Right cardiac atrium (tissue), 5 donors: Measurements from ENCODE around the gene SLC8A2. TPM values are rescaled to one million over a fixed set of nuclear protein-coding genes. Genes with fewer than 3 reads are reported as not detected.
"Not testable (repeated sequence)": the region's sequence is repeated elsewhere in the genome, so short reads cannot be mapped to it uniquely, and the experiment has no call there.

Experiments
- ATAC-seq, 2 donors: fragments of 200-7000 bp; cut with Tn5 transposase; one replicate each; pipeline versions ENCODE4 v1.8.0 to v1.9.1; 2020; ENCODE audit warnings: moderate library complexity in 2 of 2, mild to moderate bottlenecking in 1 of 2
- DNase-seq, 3 donors: peaks; one replicate each; pipeline ENCODE4 v3.0.0-alpha.2; 2020
- H3K27ac ChIP-seq: one replicate; pipeline ENCODE4 v1.5.1; 2013; ENCODE audit warnings: mild to moderate bottlenecking, low read length, control low read depth, moderate library complexity
- H3K27me3 ChIP-seq: one replicate; pipeline ENCODE4 v1.6.1; 2013; ENCODE audit not compliant: control insufficient read depth, insufficient read depth
- H3K4me1 ChIP-seq: one replicate; pipeline ENCODE4 v1.6.1; 2013; ENCODE audit warnings: low read length; ENCODE audit not compliant: control insufficient read depth, insufficient read depth
- H3K4me3 ChIP-seq: one replicate; pipeline ENCODE4 v1.5.1; 2013; ENCODE audit warnings: low read length, control low read depth
- H3K9me3 ChIP-seq: one replicate; pipeline ENCODE4 v1.6.1; 2013; ENCODE audit warnings: low read length; ENCODE audit not compliant: control insufficient read depth
- WGBS: extraction: QIAGEN DNeasy Blood & Tissue Kit; methylation state at CpG from one replicate; pipeline ENCODE4 v1.1.7; 2013; 5-methylcytosine and 5-hydroxymethylcytosine counted together
- intact Hi-C, 4 donors: fragments of 100-400 bp; cut with DNase I; formaldehyde crosslinking; loops; one replicate each; pipeline versions ENCODE4 v1.11.0 to v1.14.0; 2022 to 2023
- polyA plus RNA-seq: library from polyadenylated mRNA; stranded (reverse); fragments of 200-250 nt; gene quantifications from one replicate; pipeline ENCODE4 v1.2.3, GENCODE V29; 2013
- total RNA-seq, 4 donors: library from RNA; stranded (reverse); fragmentation: NEBNext Ultra II Directional; extraction: Animal tissue kit (Norgen Biotek cat#: 25700); gene quantifications; one replicate each; pipeline ENCODE4 v1.2.1, GENCODE V29; 2021
- donor health status: healthy with polysubstance abuse.
- donor health status: DM: no; HTN: yes; CAD: no.
- donor health status: DM: no; HTN: no; CAD: no.
- donor health status: DM: no; HTN: yes; CAD: no; lungs with severe emphysema.
- donor health status: DM: yes; HTN: yes; CAD: no.

SLC8A2 gene
- total and polyA plus RNA-seq, 5 donors: 0.09 to 0.36 (median 0.26) TPM; not detected in 2

DNA sequence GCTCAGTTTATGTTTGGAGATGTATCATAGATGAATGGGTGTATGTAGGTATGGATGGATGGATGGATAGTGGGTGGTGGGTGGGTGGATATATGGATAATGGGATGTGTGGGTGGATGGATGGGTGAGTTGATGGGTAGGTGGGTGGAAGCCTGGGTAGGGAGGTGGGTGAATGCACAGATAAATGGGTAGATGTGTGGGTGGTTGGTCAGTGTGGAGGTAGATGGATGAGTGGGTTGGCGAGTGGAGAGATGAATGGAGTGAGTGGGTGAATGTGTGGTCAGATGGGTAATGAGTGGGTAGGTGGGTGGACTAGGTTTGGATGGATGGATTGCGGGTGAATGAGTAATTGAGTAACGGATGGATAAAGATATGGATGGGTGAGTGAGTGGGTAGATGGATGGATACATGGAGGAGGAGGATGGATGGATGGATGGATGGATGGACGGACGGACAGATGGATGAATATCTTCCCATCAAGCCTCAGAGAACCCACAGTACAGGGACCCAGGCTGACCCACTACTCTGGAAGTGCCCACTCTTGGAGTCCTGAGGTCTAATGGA is 65.8 kb downstream of the SLC8A2 start:
- WGBS: 97% methylated on average over 5 of the region's 5 CpGs
- DNase-seq (no peak), ATAC-seq (no peak)
- H3K27me3 ChIP-seq: no peaks in the 10 kb centered on the region
- H3K4me3 ChIP-seq: no peak overlapping the region
- H3K27ac ChIP-seq: no peak overlapping the region
- H3K4me1 ChIP-seq: no peaks in the 10 kb centered on the region
- intact Hi-C loops: no loop called here
- H3K9me3 ChIP-seq: no peaks in the 10 kb centered on the region

DNA sequence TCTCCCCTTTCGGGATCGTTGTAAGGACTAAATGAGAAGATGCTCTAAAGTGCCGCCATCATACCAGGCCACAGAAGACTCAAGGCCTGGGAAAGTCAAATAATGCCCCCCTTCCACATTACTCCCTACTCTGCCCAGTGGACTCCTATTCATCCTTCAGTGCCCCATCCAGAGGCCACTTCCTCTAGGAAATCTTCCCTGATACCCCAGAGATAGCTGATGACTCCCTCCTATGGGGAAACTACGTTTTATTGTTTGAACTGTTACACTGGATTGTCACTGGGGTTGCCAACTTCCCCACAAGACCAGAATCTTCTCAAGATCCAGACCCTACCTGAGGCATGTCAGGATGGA is 66.5 kb downstream of the SLC8A2 start:
- intact Hi-C loops: no loop called here
- ATAC-seq (no peak), DNase-seq (no peak)
- H3K27ac ChIP-seq: no peak overlapping the region
- WGBS: 91% methylated on average over 4 of the region's 4 CpGs
- no peaks in the 10 kb centered on the region for H3K4me1 ChIP-seq
- no peak overlapping the region for H3K4me3 ChIP-seq
- no peaks in the 10 kb centered on the region for H3K27me3 ChIP-seq
- no peaks in the 10 kb centered on the region for H3K9me3 ChIP-seq

DNA sequence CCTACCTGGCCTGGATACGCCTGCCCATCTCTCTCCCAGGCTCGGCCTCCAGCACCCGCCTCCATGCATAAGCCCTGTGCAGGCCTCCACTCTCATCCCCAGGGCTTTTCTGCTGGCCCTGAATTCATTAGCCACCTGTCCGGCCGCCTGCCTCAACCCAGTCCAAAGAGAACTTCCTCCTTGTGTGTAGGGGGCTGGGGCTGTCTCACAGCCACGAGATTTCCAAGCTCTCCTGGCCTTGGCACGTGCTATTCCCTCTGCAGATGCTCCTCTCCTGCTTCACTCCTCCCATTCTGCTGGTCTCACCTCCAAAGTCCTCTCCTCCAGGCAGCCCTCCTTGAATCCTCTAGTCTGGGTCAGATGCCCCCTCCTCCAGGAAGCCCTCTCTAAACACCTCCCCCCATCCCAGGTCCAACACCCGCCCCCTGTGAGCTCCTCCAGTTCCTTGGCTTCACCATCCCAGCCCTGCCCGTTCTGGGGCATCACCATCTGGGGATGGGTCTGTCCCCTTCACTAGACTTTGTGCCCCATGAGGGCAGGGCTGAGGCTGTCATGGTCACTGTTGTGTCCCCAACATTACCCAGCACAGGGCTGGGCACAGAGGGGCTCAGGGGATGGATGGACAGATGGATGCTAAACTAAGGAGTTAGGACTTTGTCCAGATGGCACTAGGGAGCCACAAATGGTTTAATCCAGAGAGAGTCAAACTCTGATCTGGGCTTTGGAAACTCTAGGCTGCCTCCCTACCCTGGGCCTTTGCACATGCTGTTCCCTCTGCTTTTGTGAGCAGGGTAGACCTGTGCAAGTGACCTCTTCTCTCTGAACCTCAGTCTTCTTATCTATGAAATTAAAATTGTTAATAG is 67.1 kb downstream of the SLC8A2 start:
- 77% methylated on average over 9 of the region's 9 CpGs for WGBS
- DNase-seq: no peak
- intact Hi-C loops: no loop called here
- peak in 1 of 2 donors; percentile 11 for ATAC-seq
- Histone ChIP-seq H3K27ac (no peak overlapping the region), H3K9me3 (no peaks in the 10 kb centered on the region), H3K4me3 (no peak overlapping the region), H3K4me1 (no peaks in the 10 kb centered on the region), H3K27me3 (no peaks in the 10 kb centered on the region)

DNA sequence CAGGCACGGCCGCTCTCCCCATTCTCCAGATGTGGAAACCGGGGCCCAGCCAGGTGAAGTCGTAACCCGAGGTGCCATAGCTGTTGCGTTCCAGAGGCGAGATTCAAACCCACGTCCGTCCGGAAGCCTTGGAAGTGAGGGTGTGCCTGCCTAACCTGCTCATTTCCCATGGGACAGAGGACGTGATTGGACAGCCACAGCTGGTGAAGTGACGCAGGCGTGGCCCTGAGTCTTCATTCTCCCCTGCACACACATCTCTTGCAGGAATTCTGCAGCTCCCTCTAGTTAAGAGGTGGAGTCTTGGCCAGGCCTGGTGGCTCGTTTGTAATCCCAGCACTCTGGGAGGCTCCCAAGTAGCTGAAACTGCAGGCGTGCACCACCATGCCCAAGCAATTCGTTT is 69.2 kb downstream of the SLC8A2 start:
- ATAC-seq (no peak), DNase-seq (no peak)
- WGBS: 79% methylated on average over 16 of the region's 16 CpGs
- Histone ChIP-seq H3K27ac (no peak overlapping the region), H3K4me1 (no peaks in the 10 kb centered on the region), H3K9me3 (no peaks in the 10 kb centered on the region), H3K4me3 (no peak overlapping the region), H3K27me3 (no peaks in the 10 kb centered on the region)
- intact Hi-C loops: no loop called here

- WGBS: 42% methylated on average over 24 of the region's 24 CpGs
- Histone ChIP-seq H3K9me3 (no peaks in the 10 kb centered on the region), H3K4me3 (no peak overlapping the region), H3K4me1 (no peaks in the 10 kb centered on the region), H3K27ac (no peak overlapping the region), H3K27me3 (no peaks in the 10 kb centered on the region)
- intact Hi-C loops: no loop called here
- no peak for DNase-seq
- no peak for ATAC-seq
Observed at GRCh38 chr19:47398707-47399597, 72.7 kb downstream of the SLC8A2 start.

DNA sequence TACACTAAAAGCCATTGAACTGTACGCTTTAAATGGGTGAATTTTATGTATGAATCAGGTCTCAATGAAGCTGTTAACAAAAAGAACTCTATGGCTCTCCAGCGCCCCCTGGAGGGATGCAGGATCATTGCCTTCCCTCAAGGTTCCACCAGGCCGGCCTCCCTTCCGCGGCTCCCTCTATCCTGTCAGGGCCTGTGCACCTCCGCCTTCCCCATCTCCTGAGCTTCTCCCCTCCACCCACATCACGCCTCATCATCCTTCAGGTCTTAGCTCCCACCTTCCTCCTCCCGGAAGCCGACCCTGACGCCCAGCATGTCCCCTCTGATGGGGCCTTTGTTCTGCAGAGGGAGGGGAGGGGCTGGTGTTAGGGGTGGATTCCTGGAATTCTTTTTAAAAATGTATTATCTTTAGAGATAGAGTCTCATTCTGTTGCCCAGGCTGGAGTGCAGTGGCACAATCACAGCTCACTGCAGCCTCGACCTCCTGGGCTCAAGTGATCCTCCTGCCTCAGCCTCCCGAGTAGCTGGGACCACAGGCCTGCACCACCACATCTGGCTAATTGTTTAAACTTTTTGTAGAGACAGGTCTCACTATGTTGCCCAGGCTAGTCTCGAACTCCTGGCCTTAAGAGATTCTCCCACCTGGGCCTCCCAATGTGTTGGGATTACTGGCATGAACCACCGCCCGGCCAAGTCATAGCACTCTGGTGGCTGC is 80.0 kb downstream of the SLC8A2 start:
- Histone ChIP-seq H3K27ac (no peak overlapping the region), H3K4me3 (no peak overlapping the region), H3K4me1 (no peaks in the 10 kb centered on the region), H3K27me3 (no peaks in the 10 kb centered on the region), H3K9me3 (no peaks in the 10 kb centered on the region)
- DNase-seq: peak; percentile 69 to 87 (median 82)
- 33% methylated on average over 15 of the region's 15 CpGs for WGBS
- ATAC-seq: peak; percentile 43 to 77
- intact Hi-C loops: loop anchor here in 3 of 4 donors (2.0 to 5.0 kb wide), 3 partner anchors 94 to 97 kb away; no protein-coding TSS in a partner anchor

GRCh38 chr19:47390533-47391488 is 80.9 kb downstream of the SLC8A2 start:
- ATAC-seq: peak in 1 of 2 donors; percentile 11
- Histone ChIP-seq H3K27ac (no peak overlapping the region), H3K4me1 (no peaks in the 10 kb centered on the region), H3K27me3 (no peaks in the 10 kb centered on the region), H3K9me3 (no peaks in the 10 kb centered on the region), H3K4me3 (no peak overlapping the region)
- intact Hi-C loops: loop anchor here in 3 of 4 donors (2.0 to 5.0 kb wide), 3 partner anchors 94 to 96 kb away; no protein-coding TSS in a partner anchor
- 71% methylated on average over 20 of the region's 20 CpGs for WGBS
- no peak for DNase-seq

- H3K4me3 ChIP-seq: no peak overlapping the region
- WGBS: 62% methylated on average over 9 of the region's 9 CpGs
- no peak overlapping the region for H3K27ac ChIP-seq
- peak; percentile 43 to 70 for ATAC-seq
- no peak for DNase-seq
- H3K9me3 ChIP-seq: no peaks in the 10 kb centered on the region
- intact Hi-C loops: no loop called here
- no peaks in the 10 kb centered on the region for H3K4me1 ChIP-seq
- no peaks in the 10 kb centered on the region for H3K27me3 ChIP-seq
Observed at GRCh38 chr19:47389150-47389556, 82.5 kb downstream of the SLC8A2 start.

DNA sequence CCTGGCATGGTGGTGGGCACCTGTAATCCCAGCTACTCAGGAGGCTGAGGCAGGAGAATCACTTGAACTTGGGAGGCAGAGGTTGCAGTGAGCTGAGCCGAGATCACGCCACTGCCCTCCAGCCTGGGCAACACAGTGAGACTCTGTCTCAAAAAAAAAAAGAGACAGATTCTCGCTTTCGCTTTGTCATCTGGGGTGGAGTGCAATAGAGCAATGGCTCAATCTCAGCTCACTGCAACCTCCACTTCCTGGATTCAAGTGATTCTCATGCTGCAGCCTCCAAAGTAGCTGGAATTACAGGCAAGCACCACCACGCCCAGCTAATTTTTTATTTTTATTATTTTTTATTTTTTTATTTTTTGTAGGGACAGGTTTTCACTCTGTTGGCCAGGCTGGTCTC is 83.0 kb downstream of the SLC8A2 start:
- WGBS: 78% methylated on average over 5 of the region's 5 CpGs
- H3K4me3 ChIP-seq, ATAC-seq, H3K27me3 ChIP-seq, H3K9me3 ChIP-seq, H3K4me1 ChIP-seq, DNase-seq, H3K27ac ChIP-seq, intact Hi-C loops: not testable (repeated sequence)

- H3K27me3 ChIP-seq, H3K4me3 ChIP-seq, H3K27ac ChIP-seq, intact Hi-C loops, H3K9me3 ChIP-seq, H3K4me1 ChIP-seq, DNase-seq, ATAC-seq: not testable (repeated sequence)
- WGBS: 81% methylated on average over 3 of the region's 3 CpGs
Observed at GRCh38 chr19:47387623-47388022, 84.1 kb downstream of the SLC8A2 start.
